T follicular helper cell (primary cell): ENCODE measurements around the gene MYL5.

Source experiments
- DNase-seq: peaks from one replicate; pipeline ENCODE4 v3.0.0-alpha.2; 2020; ENCODE audit warnings: low read depth

Gene MYL5

DNA sequence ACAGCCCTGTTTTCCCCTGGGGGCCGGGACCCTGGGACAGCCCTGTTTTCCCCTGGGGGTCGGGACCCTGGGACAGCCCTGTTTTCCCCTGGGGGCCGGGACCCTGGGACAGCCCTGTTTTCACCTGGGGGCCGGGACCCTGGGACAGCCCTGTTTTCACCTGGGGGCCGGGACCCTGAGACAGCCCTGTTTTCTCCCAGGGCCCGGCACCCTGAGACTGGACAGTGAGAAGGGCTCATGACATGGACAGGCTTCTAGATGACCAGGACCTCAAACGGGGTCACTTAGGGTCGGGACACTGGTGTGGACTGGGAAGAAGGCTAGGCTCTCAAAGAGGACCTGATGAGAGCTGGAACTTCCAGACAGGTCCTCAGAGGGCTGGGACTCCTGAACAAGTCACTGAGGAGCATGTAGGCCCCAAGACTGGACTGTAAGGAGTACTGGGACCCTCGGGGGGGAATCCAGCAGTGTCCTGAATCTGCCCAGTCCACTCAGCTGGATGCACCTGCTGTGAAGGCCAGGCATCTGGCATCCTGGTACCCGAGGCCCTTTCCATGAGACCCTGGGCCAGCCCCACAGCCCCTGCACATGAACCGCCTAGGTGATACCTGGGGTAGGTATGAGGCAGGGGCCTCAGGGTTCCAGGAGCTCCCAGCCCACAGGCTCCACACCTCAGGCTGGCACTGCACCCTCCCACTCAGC, 33.7 kb downstream of the MYL5 start:
- no peak for DNase-seq

GRCh38 chr4:708631-708933, 34.2 kb downstream of the MYL5 start:
- no peak for DNase-seq

DNA sequence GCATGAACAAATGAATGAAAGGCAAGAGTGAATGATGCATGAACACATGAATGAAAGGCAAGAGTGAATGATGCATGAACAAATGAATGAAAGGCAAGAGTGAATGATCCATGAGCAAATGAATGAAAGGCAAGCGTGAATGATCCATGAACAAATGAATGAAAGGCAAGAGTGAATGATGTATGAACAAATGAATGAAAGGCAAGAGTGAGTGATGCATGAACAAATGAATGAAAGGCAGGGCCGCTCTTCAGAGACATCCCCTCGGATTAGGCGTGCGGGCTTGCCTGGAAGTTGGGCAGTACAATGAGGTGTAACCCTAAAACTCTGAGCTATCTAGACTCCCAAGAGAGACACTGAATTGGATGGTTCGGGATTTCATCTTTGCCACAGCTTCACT, 35.0 kb downstream of the MYL5 start:
- no peak for DNase-seq

- DNase-seq: no peak
Measured at GRCh38 chr4:710116-710515, 35.8 kb downstream of the MYL5 start.

GRCh38 chr4:710916-711315, 36.6 kb downstream of the MYL5 start:
- no peak for DNase-seq

GRCh38 chr4:712093-712492, 37.8 kb downstream of the MYL5 start:
- no peak for DNase-seq

GRCh38 chr4:712916-713632, 38.7 kb downstream of the MYL5 start:
- no peak for DNase-seq

- DNase-seq: no peak
Measured at GRCh38 chr4:714087-714486, 39.7 kb downstream of the MYL5 start.

DNA sequence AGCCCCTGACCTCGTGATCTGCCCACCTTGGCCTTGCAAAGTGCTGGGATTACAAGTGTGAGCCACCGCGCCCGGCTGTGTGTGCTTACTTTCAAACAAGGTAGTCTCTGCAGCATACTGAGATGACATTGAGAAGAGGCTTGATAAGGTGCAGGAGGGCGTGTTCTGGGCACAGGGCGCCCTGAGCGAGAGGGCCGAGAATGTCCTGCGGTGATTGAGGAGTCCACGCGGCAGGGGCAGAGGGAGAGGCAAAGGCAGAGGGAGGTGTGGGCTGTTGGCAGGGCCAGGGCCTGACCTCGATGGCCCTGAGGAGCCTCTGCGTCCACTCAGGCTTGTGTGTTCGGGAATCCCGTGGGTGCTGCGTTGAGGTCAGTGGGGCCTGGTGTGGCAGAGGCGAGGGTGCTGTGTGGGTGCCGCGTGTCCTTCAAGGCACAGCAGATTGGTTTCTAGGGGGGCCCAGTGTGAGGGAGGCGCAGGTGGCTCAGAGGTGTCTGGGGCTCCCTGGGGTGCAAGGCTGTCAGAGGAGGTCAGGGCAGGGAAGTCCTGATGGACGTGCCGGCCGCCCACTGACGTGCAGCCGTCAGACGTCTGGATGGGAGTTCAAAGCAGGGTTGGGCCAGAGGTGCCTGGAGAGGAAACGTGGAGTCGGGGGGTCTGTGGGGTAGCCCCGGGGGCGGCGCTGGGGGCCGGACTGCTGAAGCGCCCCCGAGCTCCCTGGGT, 43.4 kb downstream of the MYL5 start:
- no peak for DNase-seq

DNA sequence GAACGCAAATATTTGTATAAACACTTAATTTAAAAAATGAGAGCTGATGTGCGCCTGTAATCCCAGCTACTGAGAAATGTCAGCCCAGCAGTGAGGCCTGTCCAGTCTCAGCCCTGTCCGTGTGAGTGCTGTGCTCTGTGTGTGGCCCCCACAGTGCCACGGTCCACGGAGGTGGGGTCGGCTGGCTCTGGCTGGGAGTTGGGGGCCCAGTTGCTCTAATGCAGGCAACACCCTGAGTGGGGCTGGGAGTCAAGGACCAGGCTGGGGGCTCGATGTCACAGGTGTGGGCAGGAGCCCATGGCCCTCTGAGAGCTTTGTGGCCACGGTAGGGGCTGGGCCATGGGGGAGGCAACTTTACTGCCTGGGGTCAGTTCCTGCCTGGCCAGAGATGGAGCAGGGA, 44.1 kb downstream of the MYL5 start:
- no peak for DNase-seq

GRCh38 chr4:720111-720860, 45.9 kb downstream of the MYL5 start:
- DNase-seq: no peak

- DNase-seq: no peak
Measured at GRCh38 chr4:721261-722168, 47.2 kb downstream of the MYL5 start.

DNA sequence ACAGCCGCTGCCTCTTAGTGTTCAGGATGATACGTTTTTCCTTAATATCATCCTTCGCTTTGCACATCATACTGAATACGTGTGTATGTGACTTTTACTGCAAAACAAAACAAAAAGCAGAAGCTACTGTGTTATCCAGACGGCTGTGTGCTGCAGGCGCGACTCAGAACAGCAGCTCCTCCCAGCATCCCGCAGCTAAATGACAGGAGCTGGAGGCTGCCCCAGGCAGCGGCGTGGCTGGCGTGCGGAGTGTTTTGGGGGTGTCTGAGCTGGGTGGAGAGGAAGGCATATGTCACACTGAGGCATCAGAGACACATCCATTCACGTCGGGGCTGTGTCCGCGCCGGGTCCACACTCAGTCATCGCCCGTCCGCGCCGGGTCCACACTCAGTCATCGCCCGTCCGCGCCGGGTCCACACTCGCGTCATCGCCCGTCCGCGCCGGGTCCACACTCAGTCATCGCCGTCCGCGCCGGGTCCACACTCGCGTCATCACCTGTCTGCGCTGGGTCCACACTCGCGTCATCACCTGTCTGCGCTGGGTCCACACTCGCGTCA, 47.9 kb downstream of the MYL5 start:
- no peak for DNase-seq

DNA sequence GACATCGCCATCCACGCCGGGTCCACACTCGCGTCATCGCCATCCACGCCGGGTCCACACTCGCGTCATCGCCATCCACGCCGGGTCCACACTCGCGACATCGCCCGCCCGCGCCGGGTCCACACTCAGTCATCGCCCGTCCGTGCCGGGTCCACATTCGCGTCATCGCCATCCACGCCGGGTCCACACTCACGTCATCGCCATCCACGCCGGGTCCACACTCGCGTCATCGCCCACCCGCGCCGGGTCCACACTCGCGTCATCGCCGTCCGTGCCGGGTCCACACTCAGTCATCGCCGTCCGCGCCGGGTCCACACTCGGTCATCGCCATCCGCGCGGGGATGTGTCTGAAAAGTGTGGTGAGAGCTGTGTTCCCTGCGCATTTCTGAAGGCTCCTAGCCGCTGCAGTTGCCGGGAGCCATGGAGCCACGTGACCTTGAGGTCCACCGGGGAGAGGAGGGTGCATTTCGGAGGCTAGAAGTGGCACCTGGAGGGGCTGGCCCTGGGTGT, 48.6 kb downstream of the MYL5 start:
- DNase-seq: no peak

DNA sequence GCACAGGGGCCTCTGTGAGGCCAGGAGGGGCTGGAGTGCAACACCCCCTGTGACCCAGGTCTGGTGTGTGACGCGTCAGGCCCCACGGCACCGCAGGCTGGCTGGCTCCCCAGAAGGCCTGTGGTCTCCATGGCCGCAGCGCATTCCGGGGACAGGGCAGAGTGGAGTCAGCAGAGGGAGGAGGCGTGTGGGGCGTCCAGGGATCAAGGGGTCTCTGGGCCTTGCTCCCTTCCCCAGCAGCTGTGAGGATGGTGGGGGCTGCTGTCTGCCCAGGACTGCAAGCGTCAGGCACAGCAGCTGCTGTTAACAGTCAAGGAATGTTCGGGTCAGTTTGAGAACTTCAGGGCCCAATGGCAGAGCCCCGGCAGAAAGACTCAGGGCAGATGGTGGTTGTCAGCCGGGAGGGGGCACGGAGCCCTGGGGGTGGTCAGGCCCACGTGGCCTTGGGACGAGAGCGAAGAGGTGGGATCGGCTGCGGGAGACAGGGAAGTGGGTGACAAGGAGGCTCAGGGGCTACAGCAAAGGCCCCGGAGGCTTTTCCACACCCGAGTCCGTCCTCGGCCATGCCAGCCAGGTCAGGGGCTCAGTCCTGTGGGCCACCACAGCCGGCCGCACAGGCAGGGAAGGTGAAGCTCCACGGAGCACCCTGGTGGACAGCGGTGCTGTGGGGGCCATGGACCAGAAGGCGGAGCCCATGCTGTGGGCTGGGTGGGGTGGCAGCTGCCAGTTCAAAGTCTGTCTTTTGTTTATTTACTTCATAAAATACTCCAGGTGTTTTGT, 49.6 kb downstream of the MYL5 start:
- no peak for DNase-seq

GRCh38 chr4:725391-726234, 51.3 kb downstream of the MYL5 start:
- DNase-seq: no peak

DNA sequence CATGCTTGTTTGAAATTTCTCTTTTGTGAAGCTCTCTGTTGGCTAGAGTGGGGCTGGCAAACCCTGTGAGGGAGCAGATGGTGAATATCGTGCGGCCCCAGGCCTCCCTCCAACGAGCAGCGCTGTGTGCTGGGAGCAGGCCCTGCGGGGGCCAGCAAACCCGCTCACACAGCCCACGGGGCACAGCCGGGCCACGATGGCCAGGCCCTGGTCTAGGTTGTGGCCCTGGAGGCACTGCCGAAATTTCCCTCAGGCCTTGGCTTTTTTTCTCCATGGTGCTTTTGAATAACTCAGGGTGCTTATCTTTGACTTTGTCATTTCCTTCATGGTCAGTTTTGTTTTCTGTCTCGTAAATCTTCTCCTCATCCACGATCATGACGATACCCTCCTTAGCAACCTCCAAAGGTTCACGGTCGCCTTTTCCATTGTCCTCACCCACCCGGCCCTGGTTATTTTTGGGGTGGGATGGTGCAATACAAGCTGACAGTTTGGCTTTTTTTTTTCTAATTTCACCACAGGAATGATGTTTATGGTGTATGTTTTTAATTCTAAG, 52.0 kb downstream of the MYL5 start:
- DNase-seq: no peak

GRCh38 chr4:726838-727237, 52.5 kb downstream of the MYL5 start:
- DNase-seq: no peak

GRCh38 chr4:727576-727975, 53.2 kb downstream of the MYL5 start:
- DNase-seq: no peak
